ENCODE measurements around the gene CES5A.

The CES5A gene

DNA sequence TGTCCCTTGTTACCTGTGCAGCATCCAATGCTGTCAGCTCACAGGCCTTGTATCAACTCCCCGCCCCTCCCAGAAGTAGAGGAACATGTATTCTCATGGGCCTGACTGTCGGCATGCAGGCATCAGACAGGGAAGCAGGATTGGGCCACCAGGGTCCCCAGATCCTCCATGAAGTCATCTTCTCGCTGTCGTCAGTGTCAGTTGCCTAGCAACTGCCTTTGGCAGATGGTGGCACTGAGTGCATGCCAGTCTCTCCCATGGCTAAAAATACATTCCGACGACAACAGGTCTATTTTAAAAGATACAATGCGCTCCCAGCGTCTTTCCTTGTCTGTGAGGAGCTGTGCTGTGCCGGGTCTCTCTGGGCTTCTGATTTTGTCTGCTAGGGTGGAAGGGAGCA is 36.8 kb upstream of the CES5A start:
- Histone ChIP-seq H4K20me1 (ENCODE audit: insufficient read depth, low read length) (no peaks in the 10 kb centered on the region), H3F3A (ENCODE audit: insufficient read depth, low read length) (no peaks in the 10 kb centered on the region), H3K9me3 (ENCODE audit: low read length) (no peaks in the 10 kb centered on the region), H3K27me3 (ENCODE audit: insufficient read depth, low read length) (no peaks in the 10 kb centered on the region), H3K9ac (ENCODE audit: low read length) (no peak overlapping the region), H3K4me1 (ENCODE audit: insufficient read depth, low read length, severe bottlenecking) (no peaks in the 10 kb centered on the region), H3K4me3 (ENCODE audit: low read depth, low read length, poor library complexity, severe bottlenecking) (no peak overlapping the region), H3K4me2 (ENCODE audit: low read length) (no peak overlapping the region), H2AFZ (ENCODE audit: low read length) (no peak overlapping the region), H3K9me2 (ENCODE audit: low read depth, low read length) (no peaks in the 10 kb centered on the region), H3K27ac (ENCODE audit: low read depth, low read length, poor library complexity, severe bottlenecking) (no peak overlapping the region), H3K79me2 (ENCODE audit: insufficient read depth, low read length) (no peaks in the 10 kb centered on the region), H3K36me3 (ENCODE audit: insufficient read depth, low read length) (no peaks in the 10 kb centered on the region)
- no peak for TF ChIP-seq EZH2 (IDR thresholded peaks at IDR 0.05; ENCODE audit: borderline replicate concordance, low read length)
- TF ChIP-seq, protein P1, sequence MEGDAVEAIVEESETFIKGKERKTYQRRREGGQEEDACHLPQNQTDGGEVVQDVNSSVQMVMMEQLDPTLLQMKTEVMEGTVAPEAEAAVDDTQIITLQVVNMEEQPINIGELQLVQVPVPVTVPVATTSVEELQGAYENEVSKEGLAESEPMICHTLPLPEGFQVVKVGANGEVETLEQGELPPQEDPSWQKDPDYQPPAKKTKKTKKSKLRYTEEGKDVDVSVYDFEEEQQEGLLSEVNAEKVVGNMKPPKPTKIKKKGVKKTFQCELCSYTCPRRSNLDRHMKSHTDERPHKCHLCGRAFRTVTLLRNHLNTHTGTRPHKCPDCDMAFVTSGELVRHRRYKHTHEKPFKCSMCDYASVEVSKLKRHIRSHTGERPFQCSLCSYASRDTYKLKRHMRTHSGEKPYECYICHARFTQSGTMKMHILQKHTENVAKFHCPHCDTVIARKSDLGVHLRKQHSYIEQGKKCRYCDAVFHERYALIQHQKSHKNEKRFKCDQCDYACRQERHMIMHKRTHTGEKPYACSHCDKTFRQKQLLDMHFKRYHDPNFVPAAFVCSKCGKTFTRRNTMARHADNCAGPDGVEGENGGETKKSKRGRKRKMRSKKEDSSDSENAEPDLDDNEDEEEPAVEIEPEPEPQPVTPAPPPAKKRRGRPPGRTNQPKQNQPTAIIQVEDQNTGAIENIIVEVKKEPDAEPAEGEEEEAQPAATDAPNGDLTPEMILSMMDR (IDR thresholded peaks at IDR 0.05; ENCODE audit: low read length), result no peak

DNA sequence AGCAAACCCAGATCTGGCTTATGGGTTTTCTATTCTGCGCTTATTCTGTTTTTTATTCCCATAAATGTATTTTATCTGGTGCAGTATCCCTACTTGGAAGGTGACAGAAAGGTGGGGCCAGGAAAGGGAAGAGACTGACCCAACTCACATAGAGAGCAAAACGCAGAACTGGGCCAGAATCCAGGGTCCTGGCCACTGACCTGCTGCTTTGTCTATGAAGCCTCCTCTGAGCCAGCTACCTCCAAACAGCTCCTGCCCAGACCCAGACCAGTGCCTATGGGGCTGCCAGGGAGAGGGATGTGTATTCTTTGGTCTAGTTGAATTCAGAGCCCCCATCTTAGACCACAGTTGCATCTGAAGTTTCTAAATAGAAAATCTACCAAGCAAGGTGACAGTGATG is 36.4 kb upstream of the CES5A start:
- Histone ChIP-seq H3K9me3 (ENCODE audit: low read length) (no peaks in the 10 kb centered on the region), H3K4me2 (ENCODE audit: low read length) (no peak overlapping the region), H4K20me1 (ENCODE audit: insufficient read depth, low read length) (no peaks in the 10 kb centered on the region), H3F3A (ENCODE audit: insufficient read depth, low read length) (no peaks in the 10 kb centered on the region), H3K4me1 (ENCODE audit: insufficient read depth, low read length, severe bottlenecking) (no peaks in the 10 kb centered on the region), H3K36me3 (ENCODE audit: insufficient read depth, low read length) (no peaks in the 10 kb centered on the region), H3K27me3 (ENCODE audit: insufficient read depth, low read length) (no peaks in the 10 kb centered on the region), H3K27ac (ENCODE audit: low read depth, low read length, poor library complexity, severe bottlenecking) (no peak overlapping the region), H2AFZ (ENCODE audit: low read length) (no peak overlapping the region), H3K9me2 (ENCODE audit: low read depth, low read length) (no peaks in the 10 kb centered on the region), H3K79me2 (ENCODE audit: insufficient read depth, low read length) (no peaks in the 10 kb centered on the region), H3K9ac (ENCODE audit: low read length) (no peak overlapping the region), H3K4me3 (ENCODE audit: low read depth, low read length, poor library complexity, severe bottlenecking) (no peak overlapping the region)
- no peak for TF ChIP-seq EZH2 (IDR thresholded peaks at IDR 0.05; ENCODE audit: borderline replicate concordance, low read length)
- TF ChIP-seq, protein P1 (IDR thresholded peaks at IDR 0.05; ENCODE audit: low read length), result no peak

DNA sequence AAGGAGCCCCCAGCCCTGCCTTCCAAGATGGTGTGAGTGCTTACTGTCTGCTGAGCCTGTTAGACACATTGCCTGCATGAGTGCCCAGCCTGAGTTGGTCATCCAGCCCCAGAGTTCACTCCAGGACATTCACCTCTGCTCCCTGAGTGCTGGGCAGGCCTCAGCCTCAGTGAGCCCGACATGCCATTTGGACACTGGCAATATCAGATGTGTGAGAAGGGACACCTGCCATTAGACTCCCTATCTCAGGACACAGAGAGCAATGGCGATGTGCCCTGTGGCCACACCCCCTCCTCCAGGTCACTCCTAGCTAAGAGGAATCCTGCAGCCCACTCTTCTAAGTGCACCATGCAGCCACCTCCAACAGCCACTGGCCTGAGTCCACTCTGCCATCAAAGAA is 34.7 kb upstream of the CES5A start:
- Histone ChIP-seq H3K27ac (ENCODE audit: low read depth, low read length, poor library complexity, severe bottlenecking) (no peak overlapping the region), H3K36me3 (ENCODE audit: insufficient read depth, low read length) (no peaks in the 10 kb centered on the region), H3K4me3 (ENCODE audit: low read depth, low read length, poor library complexity, severe bottlenecking) (no peak overlapping the region), H3F3A (ENCODE audit: insufficient read depth, low read length) (no peaks in the 10 kb centered on the region), H3K9me2 (ENCODE audit: low read depth, low read length) (no peaks in the 10 kb centered on the region), H3K9me3 (ENCODE audit: low read length) (no peaks in the 10 kb centered on the region), H3K4me2 (ENCODE audit: low read length) (no peak overlapping the region), H3K4me1 (ENCODE audit: insufficient read depth, low read length, severe bottlenecking) (no peaks in the 10 kb centered on the region), H3K79me2 (ENCODE audit: insufficient read depth, low read length) (no peaks in the 10 kb centered on the region), H4K20me1 (ENCODE audit: insufficient read depth, low read length) (no peaks in the 10 kb centered on the region), H3K9ac (ENCODE audit: low read length) (no peak overlapping the region), H2AFZ (ENCODE audit: low read length) (no peak overlapping the region), H3K27me3 (ENCODE audit: insufficient read depth, low read length) (no peaks in the 10 kb centered on the region)
- no peak for TF ChIP-seq EZH2 (IDR thresholded peaks at IDR 0.05; ENCODE audit: borderline replicate concordance, low read length)
- TF ChIP-seq, protein P1 (IDR thresholded peaks at IDR 0.05; ENCODE audit: low read length), result no peak
